ENCODE results near the gene AEN. TPM values are rescaled to one million over a fixed set of nuclear protein-coding genes. Genes with fewer than 3 reads are reported as not detected.

AEN gene
- total and polyA plus RNA-seq, 3 experiments from 2014 or later, result 22.8 to 109 (median 109) TPM

GRCh38 chr15:88617790-88618189, 3.4 kb upstream of the AEN start:
- DNase-seq, result no peak
- H3K27ac Mint-ChIP-seq, result no peak overlapping the region
- CTCF ChIA-PET, result no interaction called here

GRCh38 chr15:88618686-88619085, 2.5 kb upstream of the AEN start:
- ChIA-PET CTCF (no interaction called here), POLR2A (no interaction called here)
- no peak overlapping the region for H3K27ac ChIP-seq (ENCODE audit: low read depth, low read length)
- peaks cover 17% of the 10 kb centered on the region for H3K4me1 ChIP-seq (ENCODE audit: insufficient read depth, low read length)
- Mint-ChIP-seq H3K27ac (peak overlapping the region in 1 of 8 donors; percentile 26), H3K4me1 (peaks cover 26 to 30% (median 27%) of the 10 kb centered on the region in 3 donors), H3K4me3 (no peak overlapping the region), H3K27me3 (peaks cover 5 to 13% of the 10 kb centered on the region in 2 donors), H3K9me3 (no peaks in the 10 kb centered on the region), H3K36me3 (peaks cover 0 to 9% (median 2%) of the 10 kb centered on the region in 3 donors)
- no peaks in the 10 kb centered on the region for H3K9me3 ChIP-seq (ENCODE audit: low read length)
- DNase-seq, result no peak
- H3K4me3 ChIP-seq (ENCODE audit: low read length), result no peak overlapping the region
- H3K36me3 ChIP-seq (ENCODE audit: insufficient read depth, low read length), result no peaks in the 10 kb centered on the region
- H3K27me3 ChIP-seq (ENCODE audit: insufficient read depth, low read length, poor library complexity, severe bottlenecking), result no peaks in the 10 kb centered on the region

More at GRCh38 chr15:88617790-88618189, 3.4 kb upstream of the AEN start:
- Mint-ChIP-seq H3K27me3 (peaks cover 7 to 19% of the 10 kb centered on the region in 2 donors), H3K36me3 (peaks cover 0 to 9% (median 6%) of the 10 kb centered on the region in 3 donors), H3K4me1 (peaks cover 18 to 21% (median 18%) of the 10 kb centered on the region in 3 donors), H3K9me3 (no peaks in the 10 kb centered on the region), H3K4me3 (no peak overlapping the region)
- POLR2A ChIA-PET, result no interaction called here
- Histone ChIP-seq H3K27me3 (ENCODE audit: insufficient read depth, low read length, poor library complexity, severe bottlenecking) (no peaks in the 10 kb centered on the region), H3K27ac (ENCODE audit: low read depth, low read length) (no peak overlapping the region), H3K9me3 (ENCODE audit: low read length) (no peaks in the 10 kb centered on the region), H3K4me3 (ENCODE audit: low read length) (no peak overlapping the region), H3K36me3 (ENCODE audit: insufficient read depth, low read length) (no peaks in the 10 kb centered on the region), H3K4me1 (ENCODE audit: insufficient read depth, low read length) (peaks cover 8% of the 10 kb centered on the region)

- Mint-ChIP-seq H3K36me3 (peaks cover 0 to 13% (median 0%) of the 10 kb centered on the region in 3 donors), H3K9me3 (no peaks in the 10 kb centered on the region), H3K4me1 (peaks cover 37 to 41% (median 38%) of the 10 kb centered on the region in 3 donors), H3K4me3 (peak overlapping the region in 1 of 7 donors; percentile 27), H3K27ac (no peak overlapping the region), H3K27me3 (peaks cover 5 to 13% of the 10 kb centered on the region in 2 donors)
- H3K4me1 ChIP-seq (ENCODE audit: insufficient read depth, low read length), result peaks cover 27% of the 10 kb centered on the region
- no peaks in the 10 kb centered on the region for H3K9me3 ChIP-seq (ENCODE audit: low read length)
- H3K36me3 ChIP-seq (ENCODE audit: insufficient read depth, low read length), result no peaks in the 10 kb centered on the region
- POLR2A ChIA-PET, result interaction anchor here (0.5 kb wide), 1 partner anchor 333 kb away, joined by 7 read pairs; no protein-coding TSS in a partner anchor
- no peaks in the 10 kb centered on the region for H3K27me3 ChIP-seq (ENCODE audit: insufficient read depth, low read length, poor library complexity, severe bottlenecking)
- no peak overlapping the region for H3K4me3 ChIP-seq (ENCODE audit: low read length)
- no peak overlapping the region for H3K27ac ChIP-seq (ENCODE audit: low read depth, low read length)
- CTCF ChIA-PET, result no interaction called here
- DNase-seq, result no peak
Observed at GRCh38 chr15:88619796-88620195, 1.3 kb upstream of the AEN start.

GRCh38 chr15:88621789-88622604, 857 bp downstream of the AEN start:
- DNase-seq, result peak; percentile 20 to 70 (median 63)
- no peaks in the 10 kb centered on the region for H3K9me3 ChIP-seq (ENCODE audit: low read length)
- ChIA-PET CTCF (interaction anchor here (1.1 to 1.6 kb wide), 7 partner anchors 13 to 282 kb away, joined by 3 to 17 read pairs (median 5); no protein-coding TSS in a partner anchor), POLR2A (interaction anchor here (1.1 to 1.2 kb wide), 2 partner anchors 13 to 17 kb away, joined by 6 to 13 read pairs; partner anchors contain the start of gene ISG20)
- H3K4me1 ChIP-seq (ENCODE audit: insufficient read depth, low read length), result peaks cover 48% of the 10 kb centered on the region
- no peaks in the 10 kb centered on the region for H3K27me3 ChIP-seq (ENCODE audit: insufficient read depth, low read length, poor library complexity, severe bottlenecking)
- H3K4me3 ChIP-seq (ENCODE audit: low read length), result peak overlapping the region; percentile 60
- peak overlapping the region; percentile 71 for H3K27ac ChIP-seq (ENCODE audit: low read depth, low read length)
- peaks cover 7% of the 10 kb centered on the region for H3K36me3 ChIP-seq (ENCODE audit: insufficient read depth, low read length)
- Mint-ChIP-seq H3K27me3 (peaks cover 5 to 13% of the 10 kb centered on the region in 2 donors), H3K4me3 (peak overlapping the region; percentile 83 to 95 (median 87)), H3K9me3 (no peaks in the 10 kb centered on the region), H3K36me3 (peaks cover 0 to 24% (median 0%) of the 10 kb centered on the region in 3 donors), H3K4me1 (peaks cover 53 to 63% (median 56%) of the 10 kb centered on the region in 3 donors), H3K27ac (peak overlapping the region; percentile 86 to 98 (median 94))

DNA sequence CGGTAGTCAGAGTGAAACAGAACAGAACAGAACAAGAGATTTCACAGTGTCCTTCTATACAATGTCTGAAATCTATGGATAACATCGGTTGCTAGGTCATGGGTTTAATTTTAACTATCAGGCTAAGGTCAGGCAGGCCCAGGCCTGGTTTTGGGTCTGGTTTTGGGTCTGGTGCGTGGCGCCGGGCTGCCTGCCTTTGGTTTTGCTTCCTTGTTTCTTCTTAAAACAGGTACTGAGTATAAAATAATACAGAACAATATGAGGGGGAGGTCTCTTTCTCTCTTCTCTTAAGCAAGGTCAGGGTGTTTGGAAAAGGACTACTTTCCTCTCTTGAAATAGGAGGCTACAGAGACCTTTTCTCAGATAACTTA, 1.4 kb downstream of the AEN start:
- Histone ChIP-seq H3K4me1 (ENCODE audit: insufficient read depth, low read length) (peaks cover 53% of the 10 kb centered on the region), H3K27me3 (ENCODE audit: insufficient read depth, low read length, poor library complexity, severe bottlenecking) (no peaks in the 10 kb centered on the region), H3K27ac (ENCODE audit: low read depth, low read length) (peak overlapping the region; percentile 71), H3K4me3 (ENCODE audit: low read length) (peak overlapping the region; percentile 60), H3K9me3 (ENCODE audit: low read length) (no peaks in the 10 kb centered on the region), H3K36me3 (ENCODE audit: insufficient read depth, low read length) (peaks cover 7% of the 10 kb centered on the region)
- Mint-ChIP-seq H3K4me3 (peak overlapping the region; percentile 83 to 95 (median 87)), H3K27me3 (peaks cover 5 to 11% of the 10 kb centered on the region in 2 donors), H3K27ac (peak overlapping the region; percentile 86 to 98 (median 94)), H3K36me3 (peaks cover 3 to 30% (median 3%) of the 10 kb centered on the region in 3 donors), H3K9me3 (no peaks in the 10 kb centered on the region), H3K4me1 (peaks cover 59 to 69% (median 62%) of the 10 kb centered on the region in 3 donors)
- POLR2A ChIA-PET, result interaction anchor here (1.1 to 1.2 kb wide), 2 partner anchors 13 to 16 kb away, joined by 6 to 13 read pairs; partner anchors contain the start of gene ISG20
- CTCF ChIA-PET, result interaction anchor here (1.1 to 1.6 kb wide), 7 partner anchors 13 to 282 kb away, joined by 3 to 17 read pairs (median 5); no protein-coding TSS in a partner anchor
- DNase-seq, result no peak

GRCh38 chr15:88623061-88623460, 1.9 kb downstream of the AEN start:
- H3K36me3 ChIP-seq (ENCODE audit: insufficient read depth, low read length), result peaks cover 7% of the 10 kb centered on the region
- peak overlapping the region; percentile 60 for H3K4me3 ChIP-seq (ENCODE audit: low read length)
- H3K27me3 Mint-ChIP-seq, result peaks cover 3 to 7% of the 10 kb centered on the region in 2 donors
- peaks cover 64 to 74% (median 67%) of the 10 kb centered on the region in 3 donors for H3K4me1 Mint-ChIP-seq
- H3K9me3 ChIP-seq (ENCODE audit: low read length), result no peaks in the 10 kb centered on the region
- H3K4me1 ChIP-seq (ENCODE audit: insufficient read depth, low read length), result peaks cover 58% of the 10 kb centered on the region
- peak overlapping the region; percentile 83 to 95 (median 87) for H3K4me3 Mint-ChIP-seq
- H3K27me3 ChIP-seq (ENCODE audit: insufficient read depth, low read length, poor library complexity, severe bottlenecking), result no peaks in the 10 kb centered on the region
- H3K27ac ChIP-seq (ENCODE audit: low read depth, low read length), result peak overlapping the region; percentile 71
- peak overlapping the region; percentile 86 to 98 (median 94) for H3K27ac Mint-ChIP-seq
- DNase-seq, result no peak
- ChIA-PET CTCF (interaction anchor here (4.0 to 5.8 kb wide), 3 partner anchors 12 to 43 kb away, joined by 35 to 88 read pairs (median 81); no protein-coding TSS in a partner anchor), POLR2A (no interaction called here)
- no peaks in the 10 kb centered on the region for H3K9me3 Mint-ChIP-seq
- peaks cover 5 to 32% (median 8%) of the 10 kb centered on the region in 3 donors for H3K36me3 Mint-ChIP-seq

DNA sequence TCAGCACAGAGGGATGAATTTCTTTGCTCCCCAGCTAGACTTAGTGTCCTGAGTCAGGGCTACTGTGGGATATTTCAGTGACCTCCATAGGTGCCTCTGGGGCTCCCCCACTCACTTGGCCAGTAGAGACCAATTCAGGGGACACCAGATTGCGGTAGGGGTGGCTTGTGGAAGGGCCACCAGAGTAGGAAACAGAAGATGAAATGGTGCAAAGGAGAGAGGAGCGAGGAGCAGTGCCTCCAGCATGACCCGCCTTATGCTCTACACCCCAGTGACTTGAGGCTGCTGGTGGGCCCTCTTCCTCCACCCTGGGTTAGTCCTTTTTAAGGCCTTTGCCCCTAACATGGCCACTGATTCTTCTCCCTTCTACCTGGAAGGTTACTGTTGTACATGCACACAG, 2.5 kb downstream of the AEN start:
- Histone ChIP-seq H3K4me3 (ENCODE audit: low read length) (peak overlapping the region; percentile 45), H3K9me3 (ENCODE audit: low read length) (no peaks in the 10 kb centered on the region), H3K27me3 (ENCODE audit: insufficient read depth, low read length, poor library complexity, severe bottlenecking) (no peaks in the 10 kb centered on the region), H3K4me1 (ENCODE audit: insufficient read depth, low read length) (peaks cover 63% of the 10 kb centered on the region), H3K27ac (ENCODE audit: low read depth, low read length) (peak overlapping the region; percentile 71), H3K36me3 (ENCODE audit: insufficient read depth, low read length) (peaks cover 12% of the 10 kb centered on the region)
- Mint-ChIP-seq H3K4me3 (peak overlapping the region in 6 of 7 donors; percentile 37 to 90 (median 85)), H3K4me1 (peaks cover 69 to 79% (median 72%) of the 10 kb centered on the region in 3 donors), H3K27ac (peak overlapping the region; percentile 86 to 98 (median 94)), H3K9me3 (peaks cover 0 to 2% (median 0%) of the 10 kb centered on the region in 5 donors), H3K36me3 (peaks cover 5 to 35% (median 11%) of the 10 kb centered on the region in 3 donors), H3K27me3 (peaks cover 3 to 5% of the 10 kb centered on the region in 2 donors)
- CTCF ChIA-PET, result interaction anchor here (0.9 to 5.8 kb wide), 10 partner anchors 9 to 281 kb away, joined by 3 to 88 read pairs (median 10); partner anchors contain the start of gene HAPLN3
- no peak for DNase-seq
- POLR2A ChIA-PET, result interaction anchor here (1.3 kb wide), 1 partner anchor 41 kb away, joined by 8 read pairs; no protein-coding TSS in a partner anchor

Data from CD8-positive, alpha-beta memory T cell (primary cell).